LNCAP (cell line): ENCODE results near the gene FANCB.

Experiments
- TF ChIP-seq, protein P1 (sequence below): fragments of 450-650 bp; IDR thresholded peaks from 2 replicates; pipeline ENCODE4 v1.5.1; 2017; ENCODE audit warnings: mild to moderate bottlenecking

The FANCB gene

DNA sequence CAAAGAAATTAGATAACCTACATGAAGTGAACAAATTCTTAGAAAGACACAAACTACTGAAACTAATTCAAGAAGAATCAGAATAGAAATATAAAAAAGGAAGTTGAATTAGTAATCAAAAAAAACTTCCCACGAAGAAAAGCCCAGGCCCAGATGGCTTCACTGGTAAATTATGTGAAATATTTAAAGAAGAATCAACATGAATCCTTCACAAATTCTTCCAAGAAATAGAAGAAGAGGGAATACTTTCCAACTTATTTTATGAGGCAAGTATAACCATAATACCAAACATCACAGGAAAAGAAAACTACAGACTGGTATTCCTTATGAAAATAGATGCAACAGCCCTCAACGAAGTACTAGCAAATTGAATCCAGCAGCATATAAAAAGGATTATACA is 31.0 kb upstream of the FANCB start:
- TF ChIP-seq, protein P1, sequence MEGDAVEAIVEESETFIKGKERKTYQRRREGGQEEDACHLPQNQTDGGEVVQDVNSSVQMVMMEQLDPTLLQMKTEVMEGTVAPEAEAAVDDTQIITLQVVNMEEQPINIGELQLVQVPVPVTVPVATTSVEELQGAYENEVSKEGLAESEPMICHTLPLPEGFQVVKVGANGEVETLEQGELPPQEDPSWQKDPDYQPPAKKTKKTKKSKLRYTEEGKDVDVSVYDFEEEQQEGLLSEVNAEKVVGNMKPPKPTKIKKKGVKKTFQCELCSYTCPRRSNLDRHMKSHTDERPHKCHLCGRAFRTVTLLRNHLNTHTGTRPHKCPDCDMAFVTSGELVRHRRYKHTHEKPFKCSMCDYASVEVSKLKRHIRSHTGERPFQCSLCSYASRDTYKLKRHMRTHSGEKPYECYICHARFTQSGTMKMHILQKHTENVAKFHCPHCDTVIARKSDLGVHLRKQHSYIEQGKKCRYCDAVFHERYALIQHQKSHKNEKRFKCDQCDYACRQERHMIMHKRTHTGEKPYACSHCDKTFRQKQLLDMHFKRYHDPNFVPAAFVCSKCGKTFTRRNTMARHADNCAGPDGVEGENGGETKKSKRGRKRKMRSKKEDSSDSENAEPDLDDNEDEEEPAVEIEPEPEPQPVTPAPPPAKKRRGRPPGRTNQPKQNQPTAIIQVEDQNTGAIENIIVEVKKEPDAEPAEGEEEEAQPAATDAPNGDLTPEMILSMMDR = no peak

GRCh38 chrX:14902537-14902936 is 29.7 kb upstream of the FANCB start:
- TF ChIP-seq, protein P1 = no peak

- TF ChIP-seq, protein P1 = no peak
Observed at GRCh38 chrX:14899607-14900006, 26.7 kb upstream of the FANCB start.

DNA sequence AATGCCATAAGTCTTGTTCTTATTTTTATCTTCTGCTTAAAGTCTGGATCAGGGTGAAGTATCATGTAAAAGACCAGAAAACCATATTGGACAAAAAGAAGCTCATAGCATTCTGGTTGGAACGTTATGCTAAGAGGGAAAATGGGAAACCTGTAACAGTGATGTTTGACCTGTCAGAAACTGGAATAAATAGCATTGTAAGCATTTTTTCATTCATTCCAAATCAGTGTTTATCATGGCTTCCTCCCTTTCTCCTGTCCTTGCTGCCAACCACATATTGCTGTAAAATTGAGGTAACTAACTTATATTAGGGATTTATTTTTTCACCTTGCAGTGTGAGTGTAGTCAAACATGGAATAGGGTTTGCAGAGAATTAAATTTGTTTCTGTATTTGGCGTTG is 24.2 kb upstream of the FANCB start:
- TF ChIP-seq, protein P1 = no peak

DNA sequence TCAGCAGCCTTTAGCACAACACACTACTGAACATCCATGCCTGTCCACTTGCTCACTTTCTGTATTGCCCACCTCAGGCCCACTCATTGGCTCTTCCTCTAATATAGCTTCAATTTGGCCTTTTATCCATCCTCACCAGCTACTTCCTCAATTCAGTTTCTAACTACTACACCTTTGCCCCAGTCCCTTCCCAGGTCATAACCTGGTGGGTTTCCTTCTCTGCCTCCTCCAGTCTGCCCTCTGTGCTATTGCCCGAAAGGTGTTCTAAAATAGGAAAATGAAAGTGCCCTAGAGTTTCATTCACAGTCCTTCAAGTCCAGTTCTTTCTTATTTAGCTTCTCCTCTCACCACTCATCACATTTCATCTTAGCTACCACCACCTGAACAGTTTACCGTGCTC is 23.4 kb upstream of the FANCB start:
- TF ChIP-seq, protein P1 = no peak

DNA sequence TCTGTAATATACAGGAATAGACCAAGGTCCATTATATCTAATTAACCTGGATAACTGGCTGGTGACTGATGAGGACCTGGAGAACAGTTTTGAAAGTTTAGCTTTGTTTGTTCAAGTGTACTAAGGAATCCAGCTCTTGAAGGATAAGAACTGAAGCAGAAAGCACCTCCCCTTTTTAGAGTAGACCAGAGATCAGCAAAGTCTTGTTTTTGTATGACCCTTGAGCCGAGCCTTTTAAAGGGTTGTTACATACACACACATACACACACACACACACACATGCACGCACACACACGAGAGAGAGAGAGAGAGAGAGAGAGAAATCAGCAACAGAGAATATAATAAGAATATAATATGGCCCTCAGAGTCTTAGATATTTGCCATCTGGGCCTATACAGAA is 13.4 kb upstream of the FANCB start:
- TF ChIP-seq, protein P1 = no peak

DNA sequence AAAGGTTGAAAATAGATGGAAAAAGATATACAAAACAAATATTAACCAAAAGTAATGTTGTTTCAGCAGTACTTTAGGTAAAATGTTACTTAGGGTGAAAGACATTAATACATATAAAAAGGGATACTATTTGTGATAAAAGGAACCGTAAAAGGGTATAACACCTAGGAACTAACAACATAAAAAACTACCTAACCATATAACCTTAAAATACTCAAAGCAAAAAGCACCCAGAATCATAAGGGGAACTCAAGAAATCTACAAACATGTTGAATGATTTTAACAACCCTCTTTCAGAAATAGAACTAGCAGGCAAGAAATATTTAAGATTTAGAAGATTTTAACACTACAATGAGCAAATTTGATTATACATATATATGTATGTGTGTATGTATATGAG is 11.8 kb upstream of the FANCB start:
- TF ChIP-seq, protein P1 = no peak

DNA sequence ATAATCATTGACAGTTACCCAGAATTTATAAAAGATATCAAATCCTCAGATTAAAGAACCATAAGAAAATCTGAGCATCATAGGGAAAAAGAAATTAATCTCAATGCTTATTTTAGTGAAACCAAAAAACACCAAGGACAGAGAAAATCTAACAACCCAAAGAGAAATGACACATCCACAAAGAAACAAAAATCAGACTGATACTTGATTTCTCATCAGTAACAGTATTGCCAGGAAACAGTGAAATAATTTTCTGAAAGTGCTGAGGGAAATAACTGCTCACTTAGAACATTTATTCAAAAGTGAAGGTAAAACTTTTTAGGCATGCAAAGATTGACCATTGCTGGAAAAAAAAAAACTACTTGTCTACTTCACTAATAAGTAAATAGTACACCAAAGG is 11.0 kb upstream of the FANCB start:
- TF ChIP-seq, protein P1 = no peak
